GM21786 (cell line): ENCODE measurements around the gene PBLD.

ENCODE experiments used
- ATAC-seq: cut with Tn5 transposase; IDR thresholded peaks from one replicate; pipeline ENCODE4 v1.9.1; 2021; ENCODE audit not compliant: unreplicated experiment

The PBLD gene

GRCh38 chr10:68332259-68333057 lies at the start of gene PBLD:
TSS of gene PBLD (minus strand) at chr10:68332928. CDS start at chr10:68306844, 26,084 bp downstream.
- peak; percentile 22 for ATAC-seq

DNA sequence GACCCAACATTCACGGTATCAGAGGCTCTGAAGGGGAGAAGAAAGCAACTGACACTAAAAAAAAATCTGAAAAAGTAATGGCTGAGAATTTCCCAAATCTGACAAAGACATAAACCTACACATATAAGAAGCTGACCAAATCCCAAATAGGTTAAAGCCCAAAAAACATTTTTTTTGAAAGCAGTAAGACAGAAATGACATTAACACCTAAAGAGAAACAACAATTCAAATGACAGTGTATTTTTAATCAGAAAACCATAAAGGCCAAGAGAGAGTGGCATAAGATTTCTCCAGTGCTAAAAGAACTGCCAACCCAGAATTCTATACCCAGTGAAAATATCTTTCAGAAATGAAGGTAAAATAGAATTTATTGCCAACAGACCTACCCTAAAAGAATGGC lies 38.9 kb upstream of the PBLD start:
- no peak for ATAC-seq

GRCh38 chr10:68367121-68367520 lies 34.4 kb upstream of the PBLD start:
- ATAC-seq, result no peak

- ATAC-seq, result no peak
These were observed 33.9 kb upstream of the PBLD start for GRCh38 chr10:68366600-68366999.

DNA sequence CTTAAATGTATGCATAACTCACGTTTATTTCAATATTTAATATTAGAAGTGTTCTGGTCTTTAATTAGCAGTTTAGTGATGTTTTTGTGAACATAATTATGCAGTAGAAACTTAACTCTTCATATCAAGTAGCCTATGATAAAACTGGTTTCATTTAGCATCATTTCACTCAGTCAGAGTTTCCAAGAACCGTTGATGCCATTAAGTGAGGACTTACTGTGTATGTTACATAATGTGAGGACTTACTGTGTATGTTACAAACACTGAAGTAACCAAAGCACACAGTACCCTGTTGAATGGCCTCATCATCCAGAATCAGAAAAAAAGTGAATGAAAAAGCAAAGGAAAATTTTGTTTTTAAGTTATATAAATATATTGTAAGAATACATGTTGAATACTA lies 32.9 kb upstream of the PBLD start:
- ATAC-seq, result no peak

GRCh38 chr10:68364101-68364886 lies 31.6 kb upstream of the PBLD start:
- no peak for ATAC-seq

- ATAC-seq, result no peak
These were observed 29.9 kb upstream of the PBLD start for GRCh38 chr10:68362590-68362989.

- no peak for ATAC-seq
These were observed 26.5 kb upstream of the PBLD start for GRCh38 chr10:68359189-68359588.

GRCh38 chr10:68353537-68353936 lies 20.8 kb upstream of the PBLD start:
- no peak for ATAC-seq

DNA sequence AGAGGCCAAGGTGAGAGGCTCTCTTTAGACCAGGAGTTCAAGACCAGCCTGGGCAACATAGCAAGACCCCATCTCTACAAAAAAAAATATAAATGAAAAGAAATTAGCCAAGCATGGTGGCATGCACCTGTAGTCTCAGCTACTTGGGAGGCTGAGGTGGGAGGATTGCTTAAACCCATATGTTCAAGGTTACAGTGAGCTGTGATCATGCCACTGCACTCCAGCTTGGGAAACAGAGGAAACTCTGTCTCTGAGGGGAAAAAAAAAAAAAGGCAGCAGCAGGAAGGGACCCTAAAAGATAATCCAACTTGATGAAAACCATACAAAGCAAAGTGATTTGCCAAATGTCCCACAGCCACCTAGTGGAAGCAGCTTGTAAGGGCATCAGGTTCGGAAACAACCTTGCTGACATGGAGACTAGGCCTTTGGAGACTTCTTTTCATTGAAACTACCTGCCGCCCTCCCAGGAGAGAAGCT lies 15.6 kb upstream of the PBLD start:
- ATAC-seq, result no peak

- ATAC-seq, result no peak
These were observed 14.0 kb upstream of the PBLD start for GRCh38 chr10:68346774-68347173.

GRCh38 chr10:68345621-68346020 lies 12.9 kb upstream of the PBLD start:
- ATAC-seq, result no peak

DNA sequence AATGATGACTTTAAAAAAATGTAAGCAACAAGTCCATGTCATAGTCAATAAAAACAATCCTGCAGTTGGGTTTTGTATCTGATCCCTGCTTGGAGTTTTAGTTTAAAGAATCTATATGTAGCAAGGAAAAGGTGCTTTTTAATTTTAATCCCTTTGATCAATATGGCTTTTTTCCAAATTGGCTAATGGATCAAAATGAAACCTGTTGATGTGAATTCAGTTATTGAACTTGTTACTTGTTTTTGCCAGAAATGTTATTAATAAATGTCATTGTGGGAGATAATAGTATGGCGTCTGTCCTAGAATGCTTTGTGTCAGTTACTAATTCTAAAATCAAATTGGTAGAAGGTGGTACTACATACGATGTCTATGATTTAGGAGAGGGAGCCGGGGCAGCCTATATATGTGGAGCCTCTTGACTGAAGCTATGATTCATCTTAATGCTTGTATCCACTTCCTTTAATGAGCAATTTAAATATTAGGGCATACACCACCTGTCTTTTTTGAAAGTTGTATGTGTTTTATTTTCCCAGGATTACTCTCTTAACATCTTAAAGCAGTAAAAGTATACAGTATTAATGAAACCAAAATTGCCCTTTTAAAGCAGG lies 10.3 kb upstream of the PBLD start:
- no peak for ATAC-seq

DNA sequence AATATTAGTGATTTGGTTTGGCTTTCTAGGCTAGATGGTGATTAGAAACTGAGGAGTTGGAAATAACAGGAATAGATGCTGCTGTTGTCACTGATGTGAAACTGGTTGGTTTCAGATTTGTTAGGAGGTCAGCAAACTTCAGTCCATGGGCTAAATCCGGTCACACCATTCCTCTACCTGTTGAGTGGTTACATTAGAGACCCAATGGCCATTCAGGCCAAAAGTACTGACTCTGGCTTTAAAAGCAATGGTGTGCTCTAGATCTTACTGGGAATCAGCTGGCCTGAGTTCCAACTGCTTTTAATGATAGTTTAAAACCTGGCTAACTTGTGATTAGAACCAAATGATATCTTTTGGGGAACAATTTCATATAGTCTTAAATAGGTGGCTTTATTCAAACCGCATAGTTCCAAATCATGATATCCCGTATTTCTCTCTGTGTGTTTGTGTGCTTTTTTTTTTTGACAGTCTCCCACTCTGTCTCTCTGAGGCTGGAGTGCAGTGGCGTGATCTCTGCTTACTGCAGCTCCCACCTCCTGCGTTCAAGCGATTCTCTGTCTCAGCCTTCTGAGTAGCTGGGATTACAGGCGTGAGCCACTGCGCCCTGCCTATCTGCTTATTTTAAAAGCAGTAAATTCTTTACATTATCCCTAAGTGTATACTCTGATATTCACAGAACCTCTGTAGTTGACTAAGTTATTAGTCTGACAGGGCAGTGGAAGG lies 7.8 kb upstream of the PBLD start:
- no peak for ATAC-seq

DNA sequence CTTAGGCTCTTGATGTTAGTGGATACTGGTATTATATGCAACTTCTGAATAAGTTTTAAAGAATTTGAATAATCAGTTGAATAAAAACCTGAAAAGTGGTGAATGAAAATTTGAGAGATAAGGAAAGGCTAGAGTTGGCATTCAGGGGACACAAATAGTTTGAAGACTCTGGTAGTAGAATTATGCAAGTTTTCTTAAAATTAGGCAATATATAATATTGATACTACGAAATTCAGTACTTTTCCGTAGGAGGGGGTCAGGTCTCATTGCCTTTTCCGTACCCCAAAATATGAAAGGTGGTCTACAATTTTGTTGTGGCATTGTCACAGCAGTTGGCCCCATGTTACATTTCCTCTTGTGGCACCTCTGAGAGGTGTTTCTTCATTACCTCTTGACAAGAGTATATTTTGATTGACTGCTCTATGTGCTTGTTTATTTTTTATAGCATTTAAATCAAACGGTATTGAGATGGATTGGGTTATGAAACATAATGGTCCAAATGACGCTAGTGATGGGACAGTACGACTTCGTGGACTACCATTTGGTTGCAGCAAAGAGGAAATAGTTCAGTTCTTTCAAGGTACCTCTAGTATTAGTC lies 4.1 kb upstream of the PBLD start:
- no peak for ATAC-seq

- no peak for ATAC-seq
These were observed 2.1 kb upstream of the PBLD start for GRCh38 chr10:68334672-68335467.

DNA sequence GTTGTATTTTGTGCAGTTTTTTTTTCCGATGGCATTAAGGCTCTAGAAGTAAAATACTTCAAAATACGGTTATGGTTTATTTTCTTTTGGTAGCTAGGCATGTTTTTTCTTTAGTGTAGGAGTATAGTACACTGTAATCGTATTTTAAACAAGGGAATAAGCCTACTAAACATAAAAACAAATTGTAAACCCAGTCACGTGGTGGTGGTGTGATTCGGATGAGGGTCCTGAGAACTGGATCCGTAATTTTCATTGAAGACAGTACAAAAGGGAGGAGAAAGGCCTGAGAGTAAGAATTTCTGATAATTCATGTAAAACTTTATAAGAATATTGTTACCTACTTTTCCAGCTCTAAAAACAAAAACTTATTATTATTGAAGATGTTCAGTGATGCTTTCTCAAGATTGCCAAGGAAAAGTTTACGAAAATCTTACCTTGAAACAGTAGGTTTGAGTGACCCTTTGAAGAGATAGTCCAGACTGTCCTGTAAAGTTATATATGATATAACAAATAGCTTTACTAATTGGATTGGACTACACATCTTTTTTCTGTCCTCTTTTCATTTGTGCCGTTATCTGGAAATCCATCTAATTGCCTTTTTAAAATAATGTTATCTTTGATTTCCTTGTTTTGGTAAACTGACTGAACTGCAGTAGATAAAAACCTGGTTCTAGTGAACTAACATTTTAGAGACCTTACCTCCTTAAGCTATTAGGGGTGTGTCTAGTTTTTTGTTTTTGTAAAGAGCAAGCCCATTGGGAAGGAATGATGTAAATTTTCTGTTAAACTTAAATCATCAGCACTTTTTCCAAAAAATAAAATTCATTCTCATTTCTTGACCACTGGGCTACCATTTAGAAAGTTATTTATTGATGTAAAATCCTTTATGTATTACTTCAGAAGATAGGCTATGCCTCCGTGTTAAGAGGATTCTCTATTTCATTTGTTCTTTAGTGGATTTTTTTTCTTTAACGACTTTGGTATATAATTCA lies 1.0 kb upstream of the PBLD start:
- ATAC-seq, result no peak

DNA sequence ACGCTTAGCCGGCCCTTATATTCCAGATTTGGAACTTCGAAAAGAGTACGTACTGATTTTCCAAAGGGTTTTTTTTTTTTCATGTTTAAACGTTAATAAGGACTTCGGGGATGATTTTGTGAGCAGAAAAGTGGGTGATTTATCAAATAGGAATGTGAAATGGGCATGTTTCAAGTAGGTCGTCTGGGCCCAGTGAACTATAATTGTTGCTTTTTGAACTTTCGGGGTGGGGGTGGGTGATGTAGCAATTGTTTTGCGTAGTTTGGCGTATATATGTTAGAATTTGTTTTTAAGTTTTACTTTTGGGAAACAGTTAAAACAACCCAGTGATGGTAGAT lies 299 bp upstream of the PBLD start:
- ATAC-seq, result no peak
